OCI-LY1 (cell line): Measurements from ENCODE around the gene GOLGA6C.

Experiments used
- CTCF ChIP-seq: fragments of 200-600 bp; sonication (generic), shearing (Covaris generic); IDR thresholded peaks from 2 replicates; pipeline ENCODE4 v1.5.1; 2017; ENCODE audit warnings: mild to moderate bottlenecking, antibody characterized with exemption, low read length, moderate library complexity, mixed read lengths
- EZH2 ChIP-seq: fragments of 200-600 bp; sonication (generic), shearing (Covaris generic); IDR thresholded peaks from 2 replicates; pipeline ENCODE4 v1.8.0; 2017; ENCODE audit warnings: borderline replicate concordance, mixed run types, mild to moderate bottlenecking, antibody characterized with exemption, low read length, moderate library complexity, mixed read lengths

GRCh38 chr15:75223688-75224087 lies 34.4 kb upstream of the GOLGA6C start:
- TF ChIP-seq CTCF (no peak), EZH2 (no peak)
